HL-60/S4 (cell line): ENCODE results near the gene CDK5.
"Not testable (repeated sequence)": the region's sequence is repeated elsewhere in the genome, so short reads cannot be mapped to it uniquely, and the experiment has no call there.

Experiments used
- in situ Hi-C: fragments of 300-500 bp; cut with MboI; formaldehyde crosslinking; loops from 2 replicates; pipeline ENCODE4 v1.14.3; 2022; ENCODE audit warnings: low sequenced_read_pairs

CDK5 gene

DNA sequence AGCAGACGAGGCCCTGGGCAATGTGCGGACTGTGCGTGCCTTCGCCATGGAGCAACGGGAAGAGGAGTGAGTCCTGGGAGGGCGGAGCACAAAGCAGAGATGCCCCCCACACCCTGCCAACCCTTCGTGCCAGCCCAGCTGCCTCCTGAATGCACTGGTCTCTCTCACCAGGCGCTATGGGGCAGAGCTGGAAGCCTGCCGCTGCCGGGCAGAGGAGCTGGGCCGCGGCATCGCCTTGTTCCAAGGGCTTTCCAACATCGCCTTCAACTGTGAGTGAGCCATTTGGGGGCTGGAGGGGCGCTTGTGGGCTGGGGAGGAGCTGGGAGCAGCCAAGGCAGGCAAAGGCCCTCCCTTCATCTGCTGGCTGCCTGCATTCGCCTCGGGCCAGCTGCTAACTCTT, 21.8 kb downstream of the CDK5 start:
- in situ Hi-C loops = no loop called here

DNA sequence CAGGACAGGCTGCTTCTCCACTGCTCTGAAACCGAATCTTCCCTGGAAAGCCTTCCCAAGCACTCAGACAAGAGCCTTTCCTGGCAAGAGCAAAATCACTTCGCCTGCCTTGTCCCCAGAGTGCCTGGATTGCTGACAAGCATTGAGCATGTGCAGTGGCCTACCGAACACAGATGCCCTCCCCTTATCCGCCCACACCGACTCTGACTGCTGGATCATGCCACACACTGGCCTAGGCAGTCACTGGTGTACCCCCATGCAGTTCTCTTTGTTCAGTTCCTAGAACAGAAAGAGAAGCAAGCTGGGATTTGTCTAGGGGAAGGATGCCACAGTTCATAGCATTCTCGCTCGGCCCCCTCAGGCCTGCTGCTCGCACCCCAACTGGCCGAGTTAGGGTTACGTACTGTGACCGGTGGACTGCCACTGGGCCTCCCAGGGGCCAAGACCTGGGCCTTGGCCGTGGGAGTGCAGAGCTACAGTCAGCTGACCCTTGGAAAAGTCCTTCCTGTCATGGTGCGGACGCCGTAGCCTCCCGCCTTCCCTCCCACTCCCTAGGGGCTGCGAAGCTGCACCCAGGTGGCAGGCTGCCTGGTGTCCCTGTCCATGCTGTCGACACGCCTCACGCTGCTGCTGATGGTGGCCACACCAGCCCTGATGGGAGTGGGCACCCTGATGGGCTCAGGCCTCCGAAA, 22.5 kb downstream of the CDK5 start:
- in situ Hi-C loops = no loop called here

DNA sequence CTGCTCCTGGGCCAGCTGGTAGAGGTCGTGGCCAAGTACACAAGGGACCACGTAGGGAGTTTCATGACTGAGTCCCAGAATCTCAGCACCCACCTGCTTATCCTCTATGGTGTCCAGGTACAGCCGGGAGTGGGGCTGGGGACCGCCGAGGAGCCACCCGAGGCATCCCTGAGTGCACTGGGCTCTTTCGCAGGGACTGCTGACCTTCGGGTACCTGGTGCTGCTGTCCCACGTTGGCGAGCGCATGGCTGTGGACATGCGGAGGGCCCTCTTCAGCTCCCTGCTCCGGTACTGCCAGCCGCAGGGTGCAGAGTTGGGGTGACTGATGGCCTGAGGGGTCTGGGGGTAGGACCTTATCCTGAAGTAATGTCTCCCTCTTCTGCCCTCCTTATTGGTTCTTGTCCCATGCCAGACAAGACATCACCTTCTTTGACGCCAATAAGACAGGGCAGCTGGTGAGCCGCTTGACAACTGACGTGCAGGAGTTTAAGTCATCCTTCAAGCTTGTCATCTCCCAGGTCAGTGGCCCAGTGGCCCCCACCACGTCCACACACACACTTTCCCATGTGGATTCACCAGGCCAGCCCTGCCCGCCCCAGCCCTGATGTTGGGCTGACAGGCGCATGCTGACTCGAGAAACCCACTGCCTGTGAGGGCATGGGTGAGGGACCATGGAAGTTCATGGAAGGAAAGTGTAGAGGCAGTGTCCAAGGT, 23.2 kb downstream of the CDK5 start:
- in situ Hi-C loops = no loop called here

DNA sequence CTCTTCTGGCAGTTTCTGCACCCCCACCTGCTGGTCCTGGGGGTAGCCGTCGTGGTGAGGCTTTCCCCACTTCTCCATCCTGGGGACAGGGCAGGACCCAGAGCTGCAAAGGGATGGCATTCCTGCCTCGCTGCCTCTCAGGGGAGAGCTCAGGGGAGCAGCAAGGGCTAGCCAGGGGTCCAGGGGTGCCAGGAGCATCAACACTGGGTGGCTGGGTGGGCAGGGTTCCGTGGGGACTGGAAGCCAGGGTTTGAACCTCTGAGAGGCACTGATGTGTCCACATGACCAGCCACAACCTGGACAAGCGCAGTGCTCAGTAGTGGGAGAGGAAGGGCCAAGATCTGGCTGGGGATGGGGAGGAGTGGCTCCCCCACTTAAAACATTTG, 23.8 kb downstream of the CDK5 start:
- in situ Hi-C loops = no loop called here

DNA sequence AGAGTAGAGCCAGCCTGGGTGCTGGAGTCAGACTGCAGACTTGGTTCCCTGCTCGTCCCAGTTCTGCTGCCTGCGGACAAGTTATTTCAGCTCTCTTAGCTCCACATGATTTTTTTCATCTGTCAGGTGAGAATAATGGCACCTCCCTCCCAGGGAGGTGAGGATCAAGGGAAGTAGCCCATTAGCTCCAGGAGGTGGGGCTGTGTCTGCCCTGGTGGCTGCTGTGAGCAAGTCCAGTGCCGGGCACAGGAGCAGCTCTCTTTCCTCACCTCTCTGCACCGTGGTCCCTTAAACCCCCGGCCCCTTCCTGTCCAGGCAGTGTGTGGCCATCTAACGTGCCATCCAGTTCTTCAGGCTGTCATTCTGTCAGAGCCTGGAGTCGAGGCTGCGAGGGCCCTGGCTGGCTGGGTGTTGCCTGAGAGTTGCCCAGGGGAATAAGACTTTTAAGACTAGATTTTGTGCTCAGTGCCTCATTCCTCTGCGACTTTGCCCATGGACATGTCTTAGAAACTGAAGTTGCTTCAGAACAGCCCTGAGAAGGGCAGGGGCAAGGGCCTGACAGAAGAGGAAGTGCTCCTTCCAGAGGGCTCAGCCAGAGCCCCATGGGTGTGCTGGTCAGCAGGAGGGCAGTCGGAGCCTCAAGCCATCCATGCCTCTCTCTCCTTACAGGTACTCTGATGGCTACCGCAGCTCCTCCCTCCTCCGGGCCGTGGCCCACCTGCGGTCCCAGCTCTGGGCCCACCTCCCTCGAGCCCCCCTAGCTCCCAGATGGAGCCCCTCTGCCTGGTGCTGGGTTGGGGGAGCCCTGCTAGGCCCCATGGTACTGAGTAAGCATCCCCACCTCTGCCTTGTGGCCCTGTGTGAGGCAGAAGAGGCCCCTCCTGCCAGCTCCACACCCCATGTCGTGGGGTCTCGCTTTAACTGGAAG, 24.5 kb downstream of the CDK5 start:
- in situ Hi-C loops = no loop called here

DNA sequence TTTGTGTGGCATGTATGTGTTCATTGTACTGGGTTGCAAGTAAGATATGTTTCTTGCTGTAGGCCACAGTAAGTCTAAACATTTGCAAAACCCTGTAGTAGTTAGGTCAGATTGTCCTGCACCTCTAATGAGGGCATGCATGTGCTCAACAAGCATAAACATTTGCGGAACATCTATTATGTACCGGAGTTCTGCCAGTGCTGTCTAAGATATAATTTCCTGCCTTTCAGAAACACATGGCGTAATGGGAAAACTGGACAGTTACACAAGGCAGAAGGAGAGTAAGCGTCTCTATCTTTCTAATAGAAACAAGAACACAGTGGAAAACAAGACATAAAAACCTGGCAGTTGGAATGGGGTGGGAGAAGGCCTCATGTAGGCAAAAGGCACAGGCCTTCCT, 26.7 kb downstream of the CDK5 start:
- in situ Hi-C loops = no loop called here

DNA sequence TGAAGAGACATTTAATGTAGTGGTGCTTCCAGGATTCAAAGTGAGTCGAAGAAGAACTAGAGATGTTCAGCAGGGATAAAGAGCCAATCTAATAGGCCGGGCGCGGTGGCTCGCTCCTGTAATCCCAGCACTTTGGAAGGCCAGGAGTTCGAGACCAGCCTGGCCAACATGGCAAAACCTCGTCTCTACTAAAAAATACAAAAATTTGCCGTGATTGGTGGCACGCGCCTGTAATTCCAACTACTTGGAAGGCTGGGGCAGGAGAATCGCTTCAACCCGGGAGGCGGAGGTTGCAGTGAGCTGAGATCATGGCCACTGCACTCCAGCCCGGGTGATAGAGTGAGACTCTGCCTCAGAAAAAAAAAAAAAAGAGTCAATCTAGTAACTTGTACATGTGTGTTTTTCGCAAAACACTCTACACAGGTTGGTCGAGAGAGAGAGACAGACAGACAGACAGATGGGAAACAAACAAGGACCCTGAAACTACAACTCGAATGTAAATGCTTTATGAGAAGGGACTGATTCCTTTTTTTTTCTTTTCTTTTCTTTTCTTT, 28.7 kb downstream of the CDK5 start:
- in situ Hi-C loops = no loop called here

DNA sequence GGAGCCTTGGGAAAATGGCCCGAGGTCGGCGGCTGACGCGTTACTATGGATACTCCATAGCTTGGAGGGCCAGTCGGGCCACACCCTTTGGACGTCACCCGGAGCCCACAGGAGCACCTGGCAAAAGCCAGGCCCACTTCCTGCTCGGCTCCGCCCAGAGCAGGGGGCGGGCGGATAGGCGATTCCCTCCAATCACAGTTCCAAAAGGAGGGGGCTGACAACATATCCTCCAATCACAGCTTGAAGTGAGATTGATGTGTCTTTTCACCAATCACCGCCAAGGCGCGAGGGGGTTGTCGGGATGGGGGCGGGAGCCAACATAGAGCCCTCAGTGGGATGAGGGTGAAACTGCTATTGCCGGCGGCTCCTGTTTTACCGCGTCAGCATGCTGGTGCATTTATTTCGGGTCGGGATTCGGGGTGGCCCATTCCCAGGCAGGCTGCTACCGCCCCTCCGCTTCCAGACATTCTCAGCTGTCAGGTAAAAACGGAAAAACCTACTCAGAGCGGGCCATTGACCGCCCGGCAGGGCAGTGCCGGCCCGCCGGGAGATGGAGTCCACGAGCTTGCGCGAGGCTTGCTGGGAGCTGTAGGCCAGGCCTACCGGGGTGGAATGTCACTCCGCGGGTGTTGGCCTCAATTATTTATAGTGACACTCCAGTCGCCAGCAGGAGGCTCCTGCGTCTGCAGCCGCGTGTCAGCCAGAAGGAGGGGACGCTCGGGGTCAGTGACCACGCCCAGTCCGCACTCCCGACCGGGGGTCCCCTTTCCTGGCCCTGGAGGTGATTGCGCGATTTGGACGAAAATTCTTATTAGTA, 29.4 kb downstream of the CDK5 start, which contains the start of gene ABCB8:
Gene ABCB8 (plus strand): TSS at position 320 of the 817 bp plus-strand sequence. CDS start 66 bp downstream, at position 386.
- in situ Hi-C loops = no loop called here

DNA sequence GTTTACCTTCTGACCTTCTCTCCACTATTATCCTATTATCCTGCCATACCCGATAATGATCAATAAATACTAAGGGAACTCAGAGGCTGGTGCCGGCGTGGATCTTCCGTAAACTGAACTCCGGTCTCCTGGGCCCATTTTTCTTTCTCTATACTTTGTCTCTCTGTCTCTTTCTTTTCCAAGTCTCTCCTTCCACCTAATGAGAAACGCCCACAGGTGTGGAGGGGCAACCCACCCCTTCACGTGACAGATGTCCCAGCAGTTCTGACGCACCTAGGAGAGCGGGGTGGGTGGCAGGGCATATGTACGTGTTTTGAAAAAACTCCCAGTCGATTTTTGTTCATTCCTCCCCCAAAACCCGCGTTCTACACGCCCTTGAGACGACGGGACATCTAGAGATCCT, 30.0 kb downstream of the CDK5 start:
- in situ Hi-C loops = not testable (repeated sequence)

DNA sequence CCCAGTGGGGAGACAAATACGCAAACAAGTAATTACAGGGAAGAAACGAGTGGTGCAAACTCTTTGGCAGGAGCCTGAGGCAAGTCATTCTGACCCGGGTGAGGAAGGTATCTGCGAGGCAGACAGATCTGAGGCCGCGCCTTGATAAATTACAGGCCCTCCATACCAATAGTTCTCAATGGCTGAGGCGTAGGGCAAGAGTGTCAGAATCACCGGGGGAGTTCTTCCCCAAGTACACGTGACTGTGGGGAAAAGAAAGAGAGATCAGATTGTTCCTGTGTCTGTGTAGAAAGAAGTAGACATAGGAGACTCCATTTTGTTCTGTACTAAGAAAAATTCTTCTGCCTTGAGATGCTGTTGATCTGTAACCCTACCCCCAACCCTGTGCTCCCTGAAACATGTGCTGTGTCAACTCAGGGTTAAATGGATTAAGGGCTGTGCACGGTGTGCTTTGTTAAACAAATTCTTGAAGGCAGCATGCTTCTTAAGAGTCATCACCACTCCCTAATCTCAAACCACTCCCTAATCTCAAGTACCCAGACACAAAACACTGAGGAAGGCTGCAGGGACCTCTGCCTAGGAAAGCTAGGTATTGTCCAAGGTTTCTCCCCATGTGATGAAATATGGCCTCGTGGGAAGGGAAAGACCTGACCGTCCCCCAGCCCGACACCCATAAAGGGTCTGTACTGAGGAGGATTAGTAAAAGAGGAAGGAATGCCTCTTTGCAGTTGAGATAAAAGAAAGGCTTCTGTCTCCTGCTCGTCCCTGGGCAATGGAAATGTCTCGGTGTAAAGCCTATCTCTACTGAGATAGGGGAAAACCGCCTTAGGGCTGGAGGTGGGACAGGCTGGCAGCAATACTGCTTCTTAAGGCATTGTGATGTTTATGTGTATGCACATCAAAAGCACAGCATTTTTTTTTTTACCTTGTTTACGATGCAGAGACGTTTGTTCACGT, 30.6 kb downstream of the CDK5 start:
- in situ Hi-C loops = not testable (repeated sequence)

DNA sequence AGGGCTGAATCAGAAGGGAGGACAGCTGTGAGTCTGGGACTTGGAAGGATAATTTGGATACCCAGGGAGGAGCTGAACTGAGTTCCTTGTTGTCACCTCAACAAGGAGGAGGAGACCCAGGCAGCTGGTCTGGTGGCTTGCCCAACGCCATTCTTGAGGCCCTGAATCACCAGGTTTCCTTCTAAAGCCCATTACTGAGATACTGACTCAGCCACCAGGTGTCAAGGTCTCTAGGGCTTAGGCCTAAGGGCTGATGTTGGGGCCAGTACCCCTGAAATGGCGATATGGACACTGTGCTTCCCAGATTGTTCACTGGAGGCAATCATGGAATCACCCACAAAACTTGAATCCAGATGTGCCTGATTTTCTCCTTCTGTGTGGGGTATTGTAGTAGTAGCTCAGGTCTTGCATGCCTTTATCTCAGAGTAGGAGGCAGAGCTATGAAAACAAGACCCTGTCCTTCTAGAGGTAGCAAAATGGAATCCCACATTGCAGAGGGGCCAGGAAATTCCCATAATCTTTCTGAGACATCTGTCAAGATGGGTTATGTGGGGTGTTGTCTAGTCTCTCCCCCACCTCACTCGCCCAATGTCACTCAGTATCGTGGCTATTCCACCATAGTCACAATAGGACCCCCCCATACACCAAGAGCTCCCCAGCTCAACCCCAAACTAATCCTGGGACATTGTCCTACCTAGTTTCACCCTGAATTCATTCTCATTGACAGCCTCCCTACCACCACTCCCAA, 31.6 kb downstream of the CDK5 start:
- in situ Hi-C loops = no loop called here

DNA sequence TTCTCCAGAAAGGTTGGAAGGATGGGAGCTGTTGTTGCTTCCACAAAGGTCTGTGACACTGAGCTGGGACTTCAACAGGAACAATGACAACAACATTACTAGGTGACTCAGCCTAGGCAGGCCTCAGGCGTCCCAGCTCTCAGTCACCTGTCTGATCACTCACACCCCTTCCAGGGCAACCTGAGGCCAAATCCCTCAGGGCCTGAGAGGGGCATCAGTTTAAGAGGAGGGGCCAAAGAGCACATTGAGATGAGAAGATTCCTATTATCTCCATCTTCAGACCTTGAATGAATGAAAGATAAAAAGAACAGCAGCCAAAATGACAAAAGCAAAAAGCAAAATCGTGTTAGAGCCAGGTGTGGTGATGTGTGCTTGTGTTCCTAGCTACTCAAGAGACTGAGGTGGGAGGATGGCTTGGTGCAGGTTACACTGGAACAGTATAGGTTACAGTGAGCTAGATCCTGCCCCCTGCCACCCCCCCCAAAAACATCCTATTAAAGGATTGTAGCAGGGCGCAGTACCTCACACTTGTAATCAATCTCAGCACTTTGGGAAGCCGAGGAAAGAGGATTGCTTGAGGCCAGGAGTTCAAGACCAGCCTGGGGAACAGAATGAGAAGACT, 33.2 kb downstream of the CDK5 start, which contains the start of gene ATG9B:
Gene ATG9B (minus strand): TSS at position 60 of the 622 bp plus-strand sequence. CDS start 71 bp downstream, outside the sequence.
- in situ Hi-C loops = no loop called here

DNA sequence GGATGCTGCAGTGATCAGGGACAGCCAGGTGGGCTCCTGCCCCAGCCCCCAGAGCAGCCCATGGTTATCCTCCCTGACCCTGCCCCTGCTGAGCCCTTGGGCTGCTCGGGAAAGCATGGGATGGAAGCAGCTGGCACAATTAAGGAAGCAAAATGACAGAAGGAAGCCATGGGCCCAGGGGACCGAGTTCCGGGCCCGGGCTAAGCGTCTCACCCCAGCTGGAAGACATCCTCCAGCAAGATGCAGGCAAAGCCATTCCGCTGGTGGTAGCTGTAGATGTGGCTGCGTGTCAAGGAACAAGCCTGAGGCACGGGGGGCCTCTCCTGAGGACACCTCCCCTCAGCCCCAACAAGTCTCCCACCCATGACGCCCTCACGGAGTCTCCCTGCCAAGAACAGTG, 34.5 kb downstream of the CDK5 start:
- in situ Hi-C loops = no loop called here

DNA sequence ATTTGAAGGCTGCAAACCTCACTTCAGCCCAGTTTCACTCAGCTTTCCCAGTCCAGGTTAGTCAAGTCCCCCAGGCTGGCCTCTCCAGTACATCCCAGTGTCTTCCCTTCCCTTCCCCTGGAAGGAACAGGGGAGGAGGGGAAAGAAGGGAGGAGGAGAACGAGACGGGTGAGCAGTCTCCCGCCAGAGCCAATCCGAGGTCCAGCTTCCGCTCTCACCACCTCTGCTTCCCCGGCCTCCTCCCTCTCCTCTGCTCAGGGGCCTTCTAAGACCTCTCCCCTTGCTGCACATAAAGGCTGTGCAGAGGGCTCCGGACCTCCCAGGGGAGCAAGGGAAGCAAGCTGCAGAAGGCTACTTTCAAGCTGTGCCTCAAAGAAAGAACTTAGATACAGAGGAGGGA, 37.5 kb downstream of the CDK5 start:
- in situ Hi-C loops = no loop called here

DNA sequence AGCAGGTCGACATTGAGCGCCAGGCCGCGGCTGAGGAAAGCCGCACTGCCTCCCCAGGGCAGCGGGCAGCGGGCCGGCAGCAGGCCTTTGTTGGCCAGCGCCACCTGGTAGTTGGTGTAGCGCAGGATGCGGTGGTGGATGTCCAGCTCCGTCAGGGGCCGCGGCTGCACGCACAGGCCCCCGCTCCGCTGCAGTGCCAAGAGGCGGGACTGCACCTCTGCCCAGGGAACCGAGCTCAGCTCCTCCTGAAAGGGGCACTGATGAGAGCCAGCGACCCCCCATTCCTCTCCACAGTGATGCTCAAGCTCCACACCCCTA, 38.6 kb downstream of the CDK5 start:
- in situ Hi-C loops = no loop called here

DNA sequence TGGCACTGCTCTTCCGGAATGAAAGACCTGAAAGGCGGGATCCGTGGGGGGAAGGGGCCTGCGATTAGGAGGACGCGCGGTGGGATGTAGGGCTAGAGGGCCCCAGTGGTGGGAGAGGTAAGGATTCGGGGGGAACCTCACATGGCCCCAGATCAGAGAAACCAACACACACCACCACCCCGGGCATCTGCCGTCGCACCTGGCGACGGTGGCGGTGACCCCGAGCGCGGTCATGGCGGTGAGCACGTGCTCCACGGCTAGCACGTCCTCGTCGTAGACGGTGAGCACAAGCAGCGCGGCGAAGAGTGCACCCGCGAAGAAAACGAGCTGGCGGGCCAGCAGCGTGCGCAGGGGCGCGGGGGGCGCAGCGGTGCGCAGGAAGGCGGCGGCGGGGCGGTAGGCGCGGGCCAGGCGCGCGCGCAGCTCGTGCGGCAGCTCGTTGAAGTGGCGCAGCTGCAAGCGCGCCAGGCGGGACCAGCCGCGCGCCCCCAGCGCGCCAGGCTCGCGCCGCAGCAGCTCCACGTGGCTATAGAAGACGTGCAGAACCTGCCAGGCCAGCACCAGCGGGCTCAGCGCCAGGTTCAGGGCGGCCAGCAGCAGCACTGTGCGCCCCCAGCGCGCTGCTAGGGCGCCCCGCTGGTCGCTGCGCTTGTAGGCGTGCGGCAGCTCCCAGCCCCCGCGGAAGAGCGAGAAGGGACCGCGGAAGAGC, 39.1 kb downstream of the CDK5 start:
- in situ Hi-C loops = no loop called here

DNA sequence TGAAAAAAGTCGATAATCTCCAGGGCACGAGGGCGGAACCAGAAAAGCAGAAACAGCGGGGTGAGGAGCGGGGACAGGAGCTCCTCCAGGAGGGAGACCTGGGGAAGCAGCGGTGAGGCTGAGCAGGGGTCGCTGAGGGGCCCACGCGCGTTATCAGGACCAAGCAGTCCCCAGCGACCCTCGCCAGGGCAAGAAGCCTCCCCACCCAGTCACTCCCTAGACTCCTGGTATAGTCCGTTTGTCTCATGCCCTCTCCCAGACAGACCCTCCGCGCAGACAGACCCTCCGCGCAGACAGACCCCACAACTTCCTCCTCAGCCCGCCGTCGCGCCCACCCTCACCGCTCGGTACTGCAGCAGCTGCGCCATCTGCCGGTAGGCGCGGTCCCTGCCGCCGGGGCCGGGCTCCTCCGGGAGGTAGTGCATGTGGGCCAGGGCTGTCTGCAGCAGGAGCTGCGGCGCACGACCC, 39.7 kb downstream of the CDK5 start:
- in situ Hi-C loops = no loop called here
